Neural progenitor cell (in vitro differentiated cells): ENCODE data around the gene C1QA. TPM values are rescaled to one million over a fixed set of nuclear protein-coding genes. Genes with fewer than 3 reads are reported as not detected.

ENCODE experiments used
- DNase-seq: peaks from one replicate; pipeline ENCODE4 v3.0.0-alpha.2; 2016; ENCODE audit warnings: low spot score
- H2AFZ ChIP-seq: fragments of 200-600 bp; sonication (generic); replicated peaks from 2 replicates; pipeline ENCODE4 v1.6.1; 2016; ENCODE audit warnings: antibody characterized with exemption
- H3F3A ChIP-seq: fragments of 200-600 bp; sonication (generic); 2 replicates; pipeline ENCODE4 v1.6.1; 2016; ENCODE audit warnings: antibody characterized with exemption, low read depth
- H3K27ac ChIP-seq: fragments of 200-600 bp; sonication (generic); 2 replicates; pipeline ENCODE4 v1.5.1; 2016; ENCODE audit warnings: mild to moderate bottlenecking
- H3K27me3 ChIP-seq: fragments of 200-600 bp; sonication (generic); 2 replicates; pipeline ENCODE4 v1.6.1; 2016; ENCODE audit warnings: mild to moderate bottlenecking, moderate library complexity
- H3K36me3 ChIP-seq: fragments of 200-600 bp; sonication (generic); 2 replicates; pipeline ENCODE4 v1.5.1; 2016
- H3K4me1 ChIP-seq: fragments of 200-600 bp; sonication (generic); 2 replicates; pipeline ENCODE4 v1.6.1; 2016; ENCODE audit warnings: mixed run types
- H3K4me2 ChIP-seq: fragments of 200-600 bp; sonication (generic); 2 replicates; pipeline ENCODE4 v1.6.1; 2016
- H3K4me3 ChIP-seq: fragments of 200-600 bp; sonication (generic); 2 replicates; pipeline ENCODE4 v1.5.1; 2016
- H3K79me2 ChIP-seq: fragments of 200-600 bp; sonication (generic); 2 replicates; pipeline ENCODE4 v1.6.1; 2016; ENCODE audit warnings: low read depth
- H3K9ac ChIP-seq: fragments of 200-600 bp; sonication (generic); 2 replicates; pipeline ENCODE4 v1.6.1; 2016
- H3K9me3 ChIP-seq: fragments of 200-600 bp; sonication (generic); 2 replicates; pipeline ENCODE4 v1.5.1; 2016; ENCODE audit warnings: low read depth
- H4K20me1 ChIP-seq: fragments of 200-600 bp; sonication (generic); 2 replicates; pipeline ENCODE4 v1.6.1; 2016; ENCODE audit warnings: low read depth
- H3K27ac Mint-ChIP-seq: 3 replicates; pipeline ENCODE4 v1.8.0; 2021; ENCODE audit warnings: mixed read lengths
- H3K27me3 Mint-ChIP-seq: 2 replicates; pipeline ENCODE4 v1.8.0; 2022; ENCODE audit warnings: low read depth, mild to moderate bottlenecking, inconsistent platforms, moderate library complexity, mixed read lengths; ENCODE audit not compliant: insufficient read depth
- H3K36me3 Mint-ChIP-seq: 3 replicates; pipeline ENCODE4 v1.8.0; 2021; ENCODE audit warnings: mixed read lengths
- H3K4me1 Mint-ChIP-seq: 3 replicates; pipeline ENCODE4 v1.8.0; 2021; ENCODE audit warnings: mixed read lengths
- H3K4me3 Mint-ChIP-seq: 3 replicates; pipeline ENCODE4 v1.8.0; 2021; ENCODE audit warnings: mild to moderate bottlenecking, moderate library complexity, mixed read lengths
- H3K9me3 Mint-ChIP-seq: 3 replicates; pipeline ENCODE4 v1.8.0; 2020; ENCODE audit warnings: mixed read lengths
- EZH2 ChIP-seq: fragments of 200-600 bp; sonication (generic); IDR thresholded peaks from 2 replicates; pipeline ENCODE4 v1.6.1; 2017; ENCODE audit warnings: antibody characterized with exemption, mild to moderate bottlenecking, moderate library complexity
- EZH2phosphoT487 ChIP-seq: fragments of 200-600 bp; sonication (generic); IDR thresholded peaks from 2 replicates; pipeline ENCODE4 v1.6.1; 2017; ENCODE audit warnings: antibody characterized with exemption
- total RNA-seq: library from RNA; depleted of rRNA; stranded (reverse); fragments of >200 nt; gene quantifications from 2 replicates; pipeline ENCODE4 v1.2.3, GENCODE V29; 2015; ENCODE audit warnings: low replicate concordance
- TF ChIP-seq, protein P1 (sequence below): fragments of 200-600 bp; sonication (generic); IDR thresholded peaks from 2 replicates; pipeline ENCODE4 v1.5.1; 2017; ENCODE audit warnings: antibody characterized with exemption, mild to moderate bottlenecking

Gene C1QA
- total RNA-seq, 1 donor from 2014 or later: not detected

- Mint-ChIP-seq H3K27ac (peak overlapping the region; percentile 12), H3K4me1 (peaks cover 4% of the 10 kb centered on the region), H3K4me3 (no peak overlapping the region), H3K27me3 (peaks cover 15% of the 10 kb centered on the region), H3K9me3 (no peaks in the 10 kb centered on the region), H3K36me3 (no peaks in the 10 kb centered on the region)
- no peak overlapping the region for H3K9ac ChIP-seq
- no peak overlapping the region for H2AFZ ChIP-seq
- no peak overlapping the region for H3K4me2 ChIP-seq
- H3K36me3 ChIP-seq: no peaks in the 10 kb centered on the region
- H3K27me3 ChIP-seq: no peaks in the 10 kb centered on the region
- no peaks in the 10 kb centered on the region for H3K9me3 ChIP-seq
- no peak for DNase-seq
- no peak overlapping the region for H3K4me3 ChIP-seq
- no peaks in the 10 kb centered on the region for H4K20me1 ChIP-seq
- no peaks in the 10 kb centered on the region for H3K79me2 ChIP-seq
- H3F3A ChIP-seq: no peaks in the 10 kb centered on the region
- TF ChIP-seq EZH2phosphoT487: no peak
- TF ChIP-seq EZH2: no peak
- TF ChIP-seq, protein P1, sequence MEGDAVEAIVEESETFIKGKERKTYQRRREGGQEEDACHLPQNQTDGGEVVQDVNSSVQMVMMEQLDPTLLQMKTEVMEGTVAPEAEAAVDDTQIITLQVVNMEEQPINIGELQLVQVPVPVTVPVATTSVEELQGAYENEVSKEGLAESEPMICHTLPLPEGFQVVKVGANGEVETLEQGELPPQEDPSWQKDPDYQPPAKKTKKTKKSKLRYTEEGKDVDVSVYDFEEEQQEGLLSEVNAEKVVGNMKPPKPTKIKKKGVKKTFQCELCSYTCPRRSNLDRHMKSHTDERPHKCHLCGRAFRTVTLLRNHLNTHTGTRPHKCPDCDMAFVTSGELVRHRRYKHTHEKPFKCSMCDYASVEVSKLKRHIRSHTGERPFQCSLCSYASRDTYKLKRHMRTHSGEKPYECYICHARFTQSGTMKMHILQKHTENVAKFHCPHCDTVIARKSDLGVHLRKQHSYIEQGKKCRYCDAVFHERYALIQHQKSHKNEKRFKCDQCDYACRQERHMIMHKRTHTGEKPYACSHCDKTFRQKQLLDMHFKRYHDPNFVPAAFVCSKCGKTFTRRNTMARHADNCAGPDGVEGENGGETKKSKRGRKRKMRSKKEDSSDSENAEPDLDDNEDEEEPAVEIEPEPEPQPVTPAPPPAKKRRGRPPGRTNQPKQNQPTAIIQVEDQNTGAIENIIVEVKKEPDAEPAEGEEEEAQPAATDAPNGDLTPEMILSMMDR: no peak
- no peaks in the 10 kb centered on the region for H3K4me1 ChIP-seq
- no peak overlapping the region for H3K27ac ChIP-seq
Observed at GRCh38 chr1:22636927-22637326, 499 bp downstream of the C1QA start.

GRCh38 chr1:22637907-22638445 is 1.5 kb downstream of the C1QA start:
- no peak overlapping the region for H3K4me3 ChIP-seq

DNA sequence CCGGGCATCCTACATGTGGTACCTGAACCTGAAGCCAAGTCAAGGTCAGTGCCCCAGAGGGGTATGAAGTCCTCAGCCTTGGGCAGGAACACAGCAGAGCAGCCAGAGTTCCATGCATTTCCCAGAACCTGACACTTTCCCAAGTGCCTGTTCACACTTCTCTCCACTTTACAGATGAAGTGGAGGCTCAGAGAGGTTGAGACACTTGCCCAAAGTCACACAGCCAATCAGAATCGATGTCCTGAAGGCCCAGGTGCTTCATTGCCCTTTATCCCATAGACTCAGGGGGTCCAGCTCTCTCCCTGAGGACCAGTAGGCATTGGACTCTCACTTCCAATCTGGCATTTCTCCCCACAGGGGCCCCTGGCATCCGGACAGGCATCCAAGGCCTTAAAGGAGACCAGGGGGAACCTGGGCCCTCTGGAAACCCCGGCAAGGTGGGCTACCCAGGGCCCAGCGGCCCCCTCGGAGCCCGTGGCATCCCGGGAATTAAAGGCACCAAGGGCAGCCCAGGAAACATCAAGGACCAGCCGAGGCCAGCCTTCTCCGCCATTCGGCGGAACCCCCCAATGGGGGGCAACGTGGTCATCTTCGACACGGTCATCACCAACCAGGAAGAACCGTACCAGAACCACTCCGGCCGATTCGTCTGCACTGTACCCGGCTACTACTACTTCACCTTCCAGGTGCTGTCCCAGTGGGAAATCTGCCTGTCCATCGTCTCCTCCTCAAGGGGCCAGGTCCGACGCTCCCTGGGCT is 2.2 kb downstream of the C1QA start:
- Histone ChIP-seq H3K4me2 (no peak overlapping the region), H4K20me1 (no peaks in the 10 kb centered on the region)

More at GRCh38 chr1:22637907-22638445, 1.5 kb downstream of the C1QA start:
- Histone ChIP-seq H3K4me2 (no peak overlapping the region), H3K79me2 (no peaks in the 10 kb centered on the region), H3K9me3 (no peaks in the 10 kb centered on the region), H3K9ac (no peak overlapping the region), H2AFZ (no peak overlapping the region), H3F3A (no peaks in the 10 kb centered on the region), H3K27ac (no peak overlapping the region), H3K4me1 (no peaks in the 10 kb centered on the region), H4K20me1 (no peaks in the 10 kb centered on the region), H3K27me3 (no peaks in the 10 kb centered on the region), H3K36me3 (no peaks in the 10 kb centered on the region)
- TF ChIP-seq, protein P1: no peak
- TF ChIP-seq EZH2phosphoT487: no peak
- no peak for TF ChIP-seq EZH2
- H3K27me3 Mint-ChIP-seq: peaks cover 14% of the 10 kb centered on the region
- no peaks in the 10 kb centered on the region for H3K9me3 Mint-ChIP-seq
- H3K4me1 Mint-ChIP-seq: peaks cover 4% of the 10 kb centered on the region
- H3K27ac Mint-ChIP-seq: no peak overlapping the region
- no peak overlapping the region for H3K4me3 Mint-ChIP-seq
- no peak for DNase-seq
- no peaks in the 10 kb centered on the region for H3K36me3 Mint-ChIP-seq

More for the DNA sequence above, 2.2 kb downstream of the C1QA start:
- Mint-ChIP-seq H3K4me3 (no peak overlapping the region), H3K9me3 (no peaks in the 10 kb centered on the region), H3K27me3 (peaks cover 15% of the 10 kb centered on the region), H3K27ac (no peak overlapping the region), H3K36me3 (no peaks in the 10 kb centered on the region), H3K4me1 (peaks cover 4% of the 10 kb centered on the region)
- Histone ChIP-seq H2AFZ (no peak overlapping the region), H3K27me3 (no peaks in the 10 kb centered on the region), H3K27ac (no peak overlapping the region), H3F3A (no peaks in the 10 kb centered on the region), H3K4me3 (no peak overlapping the region), H3K9ac (no peak overlapping the region), H3K4me1 (no peaks in the 10 kb centered on the region), H3K36me3 (no peaks in the 10 kb centered on the region), H3K79me2 (no peaks in the 10 kb centered on the region), H3K9me3 (no peaks in the 10 kb centered on the region)
- no peak for DNase-seq
- TF ChIP-seq EZH2 (no peak), EZH2phosphoT487 (no peak)
- TF ChIP-seq, protein P1: no peak
